Endodermal cell (in vitro differentiated cells): ENCODE results near the gene ATP11C. TPM values are rescaled to one million over a fixed set of nuclear protein-coding genes. Genes with fewer than 3 reads are reported as not detected.

ENCODE experiments used
- DNase-seq: peaks from one replicate; pipeline ENCODE4 v3.0.0-alpha.2; 2017
- H3K27ac ChIP-seq: 2 replicates; pipeline ENCODE4 v1.5.1; 2013; ENCODE audit warnings: mild to moderate bottlenecking, low read depth, low read length, moderate library complexity
- H3K27me3 ChIP-seq: 2 replicates; pipeline ENCODE4 v1.6.1; 2013; ENCODE audit warnings: mild to moderate bottlenecking, low read length, moderate library complexity; ENCODE audit not compliant: insufficient read depth, control insufficient read depth, poor library complexity, severe bottlenecking
- H3K36me3 ChIP-seq: 2 replicates; pipeline ENCODE4 v1.7.0; 2013; ENCODE audit warnings: mild to moderate bottlenecking, low read length, moderate library complexity; ENCODE audit not compliant: control insufficient read depth, insufficient read depth
- H3K4me1 ChIP-seq: one replicate; pipeline ENCODE4 v1.7.0; 2013; ENCODE audit warnings: low read length; ENCODE audit not compliant: control insufficient read depth, insufficient read depth
- H3K4me3 ChIP-seq: 2 replicates; pipeline ENCODE4 v1.5.1; 2013; ENCODE audit warnings: mild to moderate bottlenecking, low read length, moderate library complexity
- H3K9ac ChIP-seq: 2 replicates; pipeline ENCODE4 v1.6.1; 2013; ENCODE audit warnings: mild to moderate bottlenecking, low read length, moderate library complexity; ENCODE audit not compliant: poor library complexity, severe bottlenecking; ENCODE audit errors: extremely low read depth
- H3K9me3 ChIP-seq: 2 replicates; pipeline ENCODE4 v1.6.1; 2013; ENCODE audit warnings: mild to moderate bottlenecking, low read length, moderate library complexity; ENCODE audit not compliant: control insufficient read depth
- H3K27ac Mint-ChIP-seq: 2 replicates; pipeline ENCODE4 v1.8.0; 2020; ENCODE audit warnings: mixed read lengths
- H3K27me3 Mint-ChIP-seq: 2 replicates; pipeline ENCODE4 v1.8.0; 2021; ENCODE audit warnings: mild to moderate bottlenecking, mixed read lengths; ENCODE audit not compliant: insufficient read depth
- H3K36me3 Mint-ChIP-seq: 2 replicates; pipeline ENCODE4 v1.8.0; 2020; ENCODE audit warnings: low read depth, mixed read lengths
- H3K4me1 Mint-ChIP-seq: 2 replicates; pipeline ENCODE4 v1.8.0; 2020; ENCODE audit warnings: mixed read lengths
- H3K4me3 Mint-ChIP-seq: 2 replicates; pipeline ENCODE4 v1.8.0; 2020; ENCODE audit warnings: mild to moderate bottlenecking, moderate library complexity, mixed read lengths
- H3K9me3 Mint-ChIP-seq: 2 replicates; pipeline ENCODE4 v1.8.0; 2020; ENCODE audit warnings: mild to moderate bottlenecking, mixed read lengths
- CTCF ChIP-seq: fragments of 200-600 bp; sonication (generic); conservative IDR thresholded peaks from 2 replicates; pipeline ENCODE4 v1.5.0; 2021; ENCODE audit warnings: antibody characterized with exemption, mild to moderate bottlenecking
- WGBS, 2 experiments: methylation state at CpG; one replicate each; pipeline versions ENCODE4 v1.1.5 to v1.1.7; 2013; ENCODE audit warnings: missing lambda C conversion rate in 2 of 2, mixed read lengths in 1 of 2; ENCODE audit not compliant: insufficient coverage in 1 of 2, insufficient read length in 1 of 2; 5-methylcytosine and 5-hydroxymethylcytosine counted together
- total RNA-seq, 2 donors: library from RNA; stranded (reverse); fragmentation: NEBNext Ultra II Directional in 1 of 2; extraction: Animal tissue kit (Norgen Biotek cat#: 25700) in 1 of 2; gene quantifications; 2 replicates in 1 of 2; 3 replicates in 1 of 2; pipeline ENCODE4 v1.2.1, GENCODE V29; 2021

The ATP11C gene
- total RNA-seq, 2 donors from 2014 or later = 62.9 to 114 TPM

GRCh38 chrX:139811942-139812629, 120.8 kb downstream of the ATP11C start:
- Histone ChIP-seq H3K27ac (no peak overlapping the region), H3K9ac (no peak overlapping the region), H3K27me3 (no peaks in the 10 kb centered on the region), H3K4me3 (no peak overlapping the region), H3K9me3 (no peaks in the 10 kb centered on the region), H3K36me3 (peaks cover 12% of the 10 kb centered on the region), H3K4me1 (no peaks in the 10 kb centered on the region)
- TF ChIP-seq CTCF = no peak
- peaks cover 15% of the 10 kb centered on the region for H3K4me1 Mint-ChIP-seq
- no peak overlapping the region for H3K4me3 Mint-ChIP-seq
- no peak overlapping the region for H3K27ac Mint-ChIP-seq
- H3K9me3 Mint-ChIP-seq = no peaks in the 10 kb centered on the region
- H3K27me3 Mint-ChIP-seq = no peaks in the 10 kb centered on the region
- H3K36me3 Mint-ChIP-seq = peaks cover 67% of the 10 kb centered on the region
- WGBS, 2 experiments = 94% methylated on average over 6 of the region's 6 CpGs; no CpG with 5 or more reads in 1 of the 2 experiments
- no peak for DNase-seq

- Histone ChIP-seq H3K9me3 (no peaks in the 10 kb centered on the region), H3K27me3 (no peaks in the 10 kb centered on the region), H3K27ac (no peak overlapping the region), H3K4me3 (no peak overlapping the region), H3K9ac (no peak overlapping the region), H3K36me3 (peaks cover 10% of the 10 kb centered on the region), H3K4me1 (no peaks in the 10 kb centered on the region)
- no peaks in the 10 kb centered on the region for H3K4me1 Mint-ChIP-seq
- no peak overlapping the region for H3K27ac Mint-ChIP-seq
- no peak for TF ChIP-seq CTCF
- no peaks in the 10 kb centered on the region for H3K27me3 Mint-ChIP-seq
- no peak overlapping the region for H3K4me3 Mint-ChIP-seq
- H3K36me3 Mint-ChIP-seq = peaks cover 58% of the 10 kb centered on the region
- 100% methylated on average over 1 of the region's 1 CpG for WGBS, 2 experiments
- H3K9me3 Mint-ChIP-seq = no peaks in the 10 kb centered on the region
- DNase-seq = no peak
Observed at GRCh38 chrX:139804482-139804881, 128.4 kb downstream of the ATP11C start.

- H3K27me3 ChIP-seq = no peaks in the 10 kb centered on the region
- Mint-ChIP-seq H3K27ac (no peak overlapping the region), H3K36me3 (peaks cover 56% of the 10 kb centered on the region), H3K27me3 (no peaks in the 10 kb centered on the region), H3K9me3 (no peaks in the 10 kb centered on the region), H3K4me3 (no peak overlapping the region), H3K4me1 (no peaks in the 10 kb centered on the region)
- 81% methylated on average over 2 of the region's 2 CpGs; no CpG with 5 or more reads in 1 of the 2 experiments for WGBS, 2 experiments
- H3K4me3 ChIP-seq = no peak overlapping the region
- no peaks in the 10 kb centered on the region for H3K4me1 ChIP-seq
- TF ChIP-seq CTCF = no peak
- DNase-seq = no peak
- H3K27ac ChIP-seq = no peak overlapping the region
- no peaks in the 10 kb centered on the region for H3K9me3 ChIP-seq
- H3K36me3 ChIP-seq = peaks cover 10% of the 10 kb centered on the region
- no peak overlapping the region for H3K9ac ChIP-seq
Observed at GRCh38 chrX:139803224-139803623, 129.6 kb downstream of the ATP11C start.
